PC-3 (cell line): ENCODE data around the gene AKAP6.

Experiments used
- CTCF ChIP-seq: fragments of 300-600 bp; sonication (generic); conservative IDR thresholded peaks from 2 replicates; pipeline ENCODE4 v1.5.1; 2017; ENCODE audit warnings: antibody characterized with exemption, low read depth, mild to moderate bottlenecking, low read length
- EZH2 ChIP-seq: fragments of 300-600 bp; sonication (generic); IDR thresholded peaks from one replicate; pipeline ENCODE4 v1.6.1; 2017; ENCODE audit warnings: antibody characterized with exemption, mild to moderate bottlenecking, low read length; ENCODE audit not compliant: unreplicated experiment
- EZH2phosphoT487 ChIP-seq: fragments of 300-600 bp; sonication (generic); IDR thresholded peaks from 2 replicates; pipeline ENCODE4 v1.6.1; 2018; ENCODE audit warnings: mild to moderate bottlenecking, antibody characterized with exemption, low read length, borderline replicate concordance

DNA sequence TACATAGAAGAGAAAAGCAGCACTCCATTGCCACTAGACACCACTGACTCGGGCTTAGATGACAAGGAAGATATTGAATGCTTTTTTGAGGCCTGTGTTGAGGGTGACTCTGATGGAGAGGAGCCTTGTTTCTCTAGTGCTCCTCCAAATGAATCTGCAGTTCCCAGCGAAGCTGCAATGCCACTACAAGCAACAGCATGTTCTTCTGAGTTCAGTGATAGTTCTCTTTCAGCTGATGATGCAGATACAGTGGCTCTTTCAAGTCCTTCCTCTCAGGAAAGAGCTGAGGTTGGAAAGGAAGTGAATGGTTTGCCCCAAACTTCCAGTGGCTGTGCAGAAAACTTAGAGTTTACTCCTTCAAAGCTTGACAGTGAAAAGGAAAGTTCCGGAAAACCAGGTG, 495.1 kb downstream of the AKAP6 start:
- TF ChIP-seq CTCF (no peak), EZH2 (no peak), EZH2phosphoT487 (no peak)
